ENCODE measurements around the gene OSBPL7. TPM values are rescaled to one million over a fixed set of nuclear protein-coding genes. Genes with fewer than 3 reads are reported as not detected.

OSBPL7 gene
- total and polyA plus RNA-seq, 2 of the 13 experiments (the other 11 are each of a cell fraction or from before 2014, with no cell fraction given), result 4.7 to 6.6 TPM

DNA sequence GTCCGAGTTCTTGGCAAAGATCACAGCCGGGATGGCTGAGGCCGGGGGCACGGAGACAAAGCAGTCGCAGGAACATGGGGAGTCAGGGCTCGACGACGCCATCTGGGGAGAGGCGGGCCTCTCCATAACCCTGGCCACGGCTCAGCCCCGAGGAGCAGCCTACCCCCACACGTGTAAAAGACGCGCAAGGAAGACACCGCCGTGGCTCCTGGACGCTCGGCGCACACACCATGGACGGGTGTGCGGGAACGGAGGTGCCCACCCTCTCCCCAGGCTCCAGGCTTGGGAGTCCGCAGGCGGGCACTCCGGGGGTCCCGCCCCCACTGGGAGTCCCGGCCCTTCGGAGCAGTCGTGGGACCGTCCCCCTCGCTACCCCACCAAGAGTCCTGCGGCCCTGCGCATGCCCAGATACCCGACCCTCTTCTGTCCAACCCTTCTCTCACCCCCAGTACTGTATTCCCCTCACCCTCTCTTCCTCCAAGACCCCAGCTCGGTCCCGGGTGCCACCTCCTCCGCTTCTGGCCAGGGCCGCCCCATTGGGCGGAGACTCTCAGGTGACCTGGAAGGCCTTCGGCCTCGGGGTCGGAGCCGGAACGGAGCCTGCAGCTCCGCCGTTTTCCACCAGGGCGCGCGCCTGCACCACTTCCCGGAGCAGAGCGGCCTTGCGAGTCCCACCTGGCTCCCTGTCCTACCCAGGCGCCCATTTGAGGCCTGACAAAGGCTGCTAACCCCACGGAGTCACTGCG, 19.3 kb upstream of the OSBPL7 start, which contains the start of gene SCRN2 (continued):
- TF ChIP-seq, protein P1, sequence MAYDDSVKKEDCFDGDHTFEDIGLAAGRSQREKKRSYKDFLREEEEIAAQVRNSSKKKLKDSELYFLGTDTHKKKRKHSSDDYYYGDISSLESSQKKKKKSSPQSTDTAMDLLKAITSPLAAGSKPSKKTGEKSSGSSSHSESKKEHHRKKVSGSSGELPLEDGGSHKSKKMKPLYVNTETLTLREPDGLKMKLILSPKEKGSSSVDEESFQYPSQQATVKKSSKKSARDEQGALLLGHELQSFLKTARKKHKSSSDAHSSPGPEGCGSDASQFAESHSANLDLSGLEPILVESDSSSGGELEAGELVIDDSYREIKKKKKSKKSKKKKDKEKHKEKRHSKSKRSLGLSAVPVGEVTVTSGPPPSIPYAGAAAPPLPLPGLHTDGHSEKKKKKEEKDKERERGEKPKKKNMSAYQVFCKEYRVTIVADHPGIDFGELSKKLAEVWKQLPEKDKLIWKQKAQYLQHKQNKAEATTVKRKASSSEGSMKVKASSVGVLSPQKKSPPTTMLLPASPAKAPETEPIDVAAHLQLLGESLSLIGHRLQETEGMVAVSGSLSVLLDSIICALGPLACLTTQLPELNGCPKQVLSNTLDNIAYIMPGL (CRISPR knock-in tag; IDR thresholded peaks at IDR 0.05; ENCODE audit: borderline replicate concordance in 1 of 2, low read depth in 1 of 2), result peak; percentile 97 to 98
- TF ChIP-seq, protein P2, sequence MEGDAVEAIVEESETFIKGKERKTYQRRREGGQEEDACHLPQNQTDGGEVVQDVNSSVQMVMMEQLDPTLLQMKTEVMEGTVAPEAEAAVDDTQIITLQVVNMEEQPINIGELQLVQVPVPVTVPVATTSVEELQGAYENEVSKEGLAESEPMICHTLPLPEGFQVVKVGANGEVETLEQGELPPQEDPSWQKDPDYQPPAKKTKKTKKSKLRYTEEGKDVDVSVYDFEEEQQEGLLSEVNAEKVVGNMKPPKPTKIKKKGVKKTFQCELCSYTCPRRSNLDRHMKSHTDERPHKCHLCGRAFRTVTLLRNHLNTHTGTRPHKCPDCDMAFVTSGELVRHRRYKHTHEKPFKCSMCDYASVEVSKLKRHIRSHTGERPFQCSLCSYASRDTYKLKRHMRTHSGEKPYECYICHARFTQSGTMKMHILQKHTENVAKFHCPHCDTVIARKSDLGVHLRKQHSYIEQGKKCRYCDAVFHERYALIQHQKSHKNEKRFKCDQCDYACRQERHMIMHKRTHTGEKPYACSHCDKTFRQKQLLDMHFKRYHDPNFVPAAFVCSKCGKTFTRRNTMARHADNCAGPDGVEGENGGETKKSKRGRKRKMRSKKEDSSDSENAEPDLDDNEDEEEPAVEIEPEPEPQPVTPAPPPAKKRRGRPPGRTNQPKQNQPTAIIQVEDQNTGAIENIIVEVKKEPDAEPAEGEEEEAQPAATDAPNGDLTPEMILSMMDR (CRISPR knock-in tag; IDR thresholded peaks at IDR 0.05), result peak; percentile 99
- TF ChIP-seq ZNF550 (CRISPR knock-in tag; IDR thresholded peaks at IDR 0.05; ENCODE audit: borderline replicate concordance) (peak; percentile 16; the same call in 1 of the 2 replicates), ZNF232 (CRISPR knock-in tag; IDR thresholded peaks at IDR 0.05; ENCODE audit: borderline replicate concordance) (peak; percentile 29; the same call in 1 of the 2 replicates), JUNB (CRISPR knock-in tag; IDR thresholded peaks at IDR 0.05; ENCODE audit: borderline replicate concordance) (no peak), ZFP90 (CRISPR knock-in tag; IDR thresholded peaks at IDR 0.05; ENCODE audit: borderline replicate concordance) (peak; percentile 45; the same call in 1 of the 2 replicates), ZNF713 (CRISPR knock-in tag; IDR thresholded peaks at IDR 0.05) (0 out of 2 replicates have a peak, but pooled peaks have one; percentile 28), ZNF724P (CRISPR knock-in tag; IDR thresholded peaks at IDR 0.05; ENCODE audit: borderline replicate concordance) (no peak), ZNF496 (CRISPR knock-in tag; IDR thresholded peaks at IDR 0.05; ENCODE audit: insufficient replicate concordance) (no peak), ZNF75D (CRISPR knock-in tag; IDR thresholded peaks at IDR 0.05; ENCODE audit: borderline replicate concordance) (no peak), ZNF572 (CRISPR knock-in tag; IDR thresholded peaks at IDR 0.05) (peak; percentile 97; the same call in 1 of the 2 replicates), GTF3A (CRISPR knock-in tag; conservative IDR thresholded peaks at IDR 0.05) (no peak)
- TF ChIP-seq, protein P3, sequence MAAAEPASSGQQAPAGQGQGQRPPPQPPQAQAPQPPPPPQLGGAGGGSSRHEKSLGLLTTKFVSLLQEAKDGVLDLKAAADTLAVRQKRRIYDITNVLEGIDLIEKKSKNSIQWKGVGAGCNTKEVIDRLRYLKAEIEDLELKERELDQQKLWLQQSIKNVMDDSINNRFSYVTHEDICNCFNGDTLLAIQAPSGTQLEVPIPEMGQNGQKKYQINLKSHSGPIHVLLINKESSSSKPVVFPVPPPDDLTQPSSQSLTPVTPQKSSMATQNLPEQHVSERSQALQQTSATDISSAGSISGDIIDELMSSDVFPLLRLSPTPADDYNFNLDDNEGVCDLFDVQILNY (CRISPR knock-in tag; conservative IDR thresholded peaks at IDR 0.05), result peak; percentile 17; the same call in 1 of the 2 replicates
- TF ChIP-seq, protein P4, sequence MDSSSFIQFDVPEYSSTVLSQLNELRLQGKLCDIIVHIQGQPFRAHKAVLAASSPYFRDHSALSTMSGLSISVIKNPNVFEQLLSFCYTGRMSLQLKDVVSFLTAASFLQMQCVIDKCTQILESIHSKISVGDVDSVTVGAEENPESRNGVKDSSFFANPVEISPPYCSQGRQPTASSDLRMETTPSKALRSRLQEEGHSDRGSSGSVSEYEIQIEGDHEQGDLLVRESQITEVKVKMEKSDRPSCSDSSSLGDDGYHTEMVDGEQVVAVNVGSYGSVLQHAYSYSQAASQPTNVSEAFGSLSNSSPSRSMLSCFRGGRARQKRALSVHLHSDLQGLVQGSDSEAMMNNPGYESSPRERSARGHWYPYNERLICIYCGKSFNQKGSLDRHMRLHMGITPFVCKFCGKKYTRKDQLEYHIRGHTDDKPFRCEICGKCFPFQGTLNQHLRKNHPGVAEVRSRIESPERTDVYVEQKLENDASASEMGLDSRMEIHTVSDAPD (CRISPR knock-in tag; IDR thresholded peaks at IDR 0.05), result 0 out of 2 replicates have a peak, but pooled peaks have one; percentile 48
- TF ChIP-seq, protein P5, sequence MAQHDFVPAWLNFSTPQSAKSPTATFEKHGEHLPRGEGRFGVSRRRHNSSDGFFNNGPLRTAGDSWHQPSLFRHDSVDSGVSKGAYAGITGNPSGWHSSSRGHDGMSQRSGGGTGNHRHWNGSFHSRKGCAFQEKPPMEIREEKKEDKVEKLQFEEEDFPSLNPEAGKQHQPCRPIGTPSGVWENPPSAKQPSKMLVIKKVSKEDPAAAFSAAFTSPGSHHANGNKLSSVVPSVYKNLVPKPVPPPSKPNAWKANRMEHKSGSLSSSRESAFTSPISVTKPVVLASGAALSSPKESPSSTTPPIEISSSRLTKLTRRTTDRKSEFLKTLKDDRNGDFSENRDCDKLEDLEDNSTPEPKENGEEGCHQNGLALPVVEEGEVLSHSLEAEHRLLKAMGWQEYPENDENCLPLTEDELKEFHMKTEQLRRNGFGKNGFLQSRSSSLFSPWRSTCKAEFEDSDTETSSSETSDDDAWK (CRISPR knock-in tag; IDR thresholded peaks at IDR 0.05), result no peak
- TF ChIP-seq, protein P6, sequence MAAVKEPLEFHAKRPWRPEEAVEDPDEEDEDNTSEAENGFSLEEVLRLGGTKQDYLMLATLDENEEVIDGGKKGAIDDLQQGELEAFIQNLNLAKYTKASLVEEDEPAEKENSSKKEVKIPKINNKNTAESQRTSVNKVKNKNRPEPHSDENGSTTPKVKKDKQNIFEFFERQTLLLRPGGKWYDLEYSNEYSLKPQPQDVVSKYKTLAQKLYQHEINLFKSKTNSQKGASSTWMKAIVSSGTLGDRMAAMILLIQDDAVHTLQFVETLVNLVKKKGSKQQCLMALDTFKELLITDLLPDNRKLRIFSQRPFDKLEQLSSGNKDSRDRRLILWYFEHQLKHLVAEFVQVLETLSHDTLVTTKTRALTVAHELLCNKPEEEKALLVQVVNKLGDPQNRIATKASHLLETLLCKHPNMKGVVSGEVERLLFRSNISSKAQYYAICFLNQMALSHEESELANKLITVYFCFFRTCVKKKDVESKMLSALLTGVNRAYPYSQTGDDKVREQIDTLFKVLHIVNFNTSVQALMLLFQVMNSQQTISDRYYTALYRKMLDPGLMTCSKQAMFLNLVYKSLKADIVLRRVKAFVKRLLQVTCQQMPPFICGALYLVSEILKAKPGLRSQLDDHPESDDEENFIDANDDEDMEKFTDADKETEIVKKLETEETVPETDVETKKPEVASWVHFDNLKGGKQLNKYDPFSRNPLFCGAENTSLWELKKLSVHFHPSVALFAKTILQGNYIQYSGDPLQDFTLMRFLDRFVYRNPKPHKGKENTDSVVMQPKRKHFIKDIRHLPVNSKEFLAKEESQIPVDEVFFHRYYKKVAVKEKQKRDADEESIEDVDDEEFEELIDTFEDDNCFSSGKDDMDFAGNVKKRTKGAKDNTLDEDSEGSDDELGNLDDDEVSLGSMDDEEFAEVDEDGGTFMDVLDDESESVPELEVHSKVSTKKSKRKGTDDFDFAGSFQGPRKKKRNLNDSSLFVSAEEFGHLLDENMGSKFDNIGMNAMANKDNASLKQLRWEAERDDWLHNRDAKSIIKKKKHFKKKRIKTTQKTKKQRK (IDR thresholded peaks at IDR 0.05; ENCODE audit: low read length), result no peak

Measured in HepG2 (cell line).